ENCODE measurements around the gene TMEM115.

DNA sequence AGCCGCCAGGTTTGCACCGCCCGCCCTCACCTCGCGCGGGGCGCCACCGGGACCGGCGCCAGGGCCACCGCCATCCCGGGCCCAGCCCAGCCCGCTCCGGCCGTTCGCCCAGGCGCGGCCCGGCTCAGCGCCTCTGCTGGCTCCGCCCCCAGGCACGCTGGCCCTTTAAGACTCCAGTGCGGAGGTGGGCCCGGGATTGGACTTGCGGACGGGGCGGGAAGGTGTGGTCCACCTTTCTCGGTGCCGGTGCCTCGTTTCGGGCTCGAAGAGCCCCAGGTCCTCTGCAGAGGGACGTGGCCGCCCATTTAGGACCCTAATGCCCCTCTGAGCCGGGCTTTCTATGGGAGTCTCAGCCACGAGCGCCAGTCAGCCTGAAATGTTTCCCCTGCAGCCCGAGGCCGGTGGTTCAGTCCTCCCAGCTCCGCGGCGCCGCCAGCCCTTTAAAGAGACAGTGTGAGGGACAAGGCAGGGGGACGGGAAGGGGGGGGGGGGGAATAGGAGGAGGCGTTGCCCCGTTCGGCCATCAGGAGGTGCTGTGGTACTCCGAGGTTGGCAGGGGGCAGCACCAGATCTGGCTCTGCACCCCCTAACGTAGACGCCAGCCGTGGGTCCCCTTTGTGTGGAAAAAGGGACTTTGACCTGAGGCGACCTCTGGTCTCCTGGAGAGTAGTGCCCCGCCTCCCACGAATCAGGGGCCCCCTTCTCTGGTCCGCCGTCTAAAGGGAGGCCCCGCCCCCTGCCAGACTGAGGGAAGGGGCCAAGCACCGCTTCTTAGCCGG is 37.8 kb downstream of the TMEM115 start:
- TF ChIP-seq, protein P1, sequence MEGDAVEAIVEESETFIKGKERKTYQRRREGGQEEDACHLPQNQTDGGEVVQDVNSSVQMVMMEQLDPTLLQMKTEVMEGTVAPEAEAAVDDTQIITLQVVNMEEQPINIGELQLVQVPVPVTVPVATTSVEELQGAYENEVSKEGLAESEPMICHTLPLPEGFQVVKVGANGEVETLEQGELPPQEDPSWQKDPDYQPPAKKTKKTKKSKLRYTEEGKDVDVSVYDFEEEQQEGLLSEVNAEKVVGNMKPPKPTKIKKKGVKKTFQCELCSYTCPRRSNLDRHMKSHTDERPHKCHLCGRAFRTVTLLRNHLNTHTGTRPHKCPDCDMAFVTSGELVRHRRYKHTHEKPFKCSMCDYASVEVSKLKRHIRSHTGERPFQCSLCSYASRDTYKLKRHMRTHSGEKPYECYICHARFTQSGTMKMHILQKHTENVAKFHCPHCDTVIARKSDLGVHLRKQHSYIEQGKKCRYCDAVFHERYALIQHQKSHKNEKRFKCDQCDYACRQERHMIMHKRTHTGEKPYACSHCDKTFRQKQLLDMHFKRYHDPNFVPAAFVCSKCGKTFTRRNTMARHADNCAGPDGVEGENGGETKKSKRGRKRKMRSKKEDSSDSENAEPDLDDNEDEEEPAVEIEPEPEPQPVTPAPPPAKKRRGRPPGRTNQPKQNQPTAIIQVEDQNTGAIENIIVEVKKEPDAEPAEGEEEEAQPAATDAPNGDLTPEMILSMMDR (IDR thresholded peaks at IDR 0.05), result peak; percentile 34 to 52 (median 43)
- peak; percentile 77 for TF ChIP-seq POLR2A (IDR thresholded peaks at IDR 0.05)

Measured in right lobe of liver (tissue), 4 donors.